ENCODE measurements around the gene GREB1L. TPM values are rescaled to one million over a fixed set of nuclear protein-coding genes. Genes with fewer than 3 reads are reported as not detected.
"Not testable (repeated sequence)": the region's sequence is repeated elsewhere in the genome, so short reads cannot be mapped to it uniquely, and the experiment has no call there.

The GREB1L gene
- polyA plus RNA-seq, 1 donor from 2014 or later: 0.05 TPM

DNA sequence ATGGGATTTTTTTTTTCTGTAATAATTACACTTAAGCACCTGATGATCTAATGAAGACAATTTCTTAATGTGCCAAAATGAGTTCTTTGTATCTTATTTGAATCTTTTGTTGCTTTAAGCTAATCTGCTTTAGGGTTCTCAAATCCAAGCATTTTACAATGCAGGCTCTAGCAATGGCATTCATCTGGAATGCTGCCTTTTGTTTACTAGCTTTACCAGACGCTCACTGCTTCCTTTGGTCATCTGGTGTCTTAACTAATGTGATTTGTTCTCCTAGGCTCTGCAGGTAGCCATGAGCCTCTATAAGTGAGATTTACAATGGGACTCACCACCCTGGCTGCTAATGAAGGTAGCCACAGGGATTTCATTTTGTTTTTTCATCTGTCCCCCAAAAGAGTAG, 100.3 kb downstream of the GREB1L start:
- peaks cover 0 to 2% (median 0%) of the 10 kb centered on the region in 3 donors for H3K4me1 Mint-ChIP-seq
- H3K36me3 Mint-ChIP-seq: no peaks in the 10 kb centered on the region
- H3K9me3 Mint-ChIP-seq: peaks cover 0 to 3% (median 2%) of the 10 kb centered on the region in 3 donors
- no peak overlapping the region for H3K4me3 Mint-ChIP-seq
- no peak overlapping the region for H3K27ac Mint-ChIP-seq
- H3K27me3 Mint-ChIP-seq: no peaks in the 10 kb centered on the region

DNA sequence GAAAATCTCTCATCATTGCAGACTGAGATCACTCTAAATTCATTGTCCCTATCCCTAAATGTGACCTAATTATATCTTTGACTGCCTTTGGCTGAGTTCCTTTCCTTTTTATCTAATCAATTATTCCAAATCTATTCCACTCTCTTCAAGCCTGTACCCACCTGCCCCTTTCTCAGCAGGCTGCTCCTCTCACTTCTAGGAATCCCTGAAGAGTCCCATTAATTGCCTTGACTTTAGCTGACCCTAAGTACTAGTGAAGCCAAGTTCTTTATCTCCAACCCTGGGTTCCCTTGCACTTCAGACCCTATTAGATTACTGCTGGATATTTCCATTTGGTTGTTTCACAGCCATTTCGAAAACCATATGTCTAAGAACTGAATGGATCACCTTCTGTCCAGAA, 102.8 kb downstream of the GREB1L start:
- Mint-ChIP-seq H3K9me3 (peaks cover 0 to 2% (median 2%) of the 10 kb centered on the region in 3 donors), H3K27me3 (no peaks in the 10 kb centered on the region), H3K4me3 (no peak overlapping the region), H3K36me3 (no peaks in the 10 kb centered on the region), H3K27ac (no peak overlapping the region), H3K4me1 (peaks cover 0 to 2% (median 0%) of the 10 kb centered on the region in 3 donors)

DNA sequence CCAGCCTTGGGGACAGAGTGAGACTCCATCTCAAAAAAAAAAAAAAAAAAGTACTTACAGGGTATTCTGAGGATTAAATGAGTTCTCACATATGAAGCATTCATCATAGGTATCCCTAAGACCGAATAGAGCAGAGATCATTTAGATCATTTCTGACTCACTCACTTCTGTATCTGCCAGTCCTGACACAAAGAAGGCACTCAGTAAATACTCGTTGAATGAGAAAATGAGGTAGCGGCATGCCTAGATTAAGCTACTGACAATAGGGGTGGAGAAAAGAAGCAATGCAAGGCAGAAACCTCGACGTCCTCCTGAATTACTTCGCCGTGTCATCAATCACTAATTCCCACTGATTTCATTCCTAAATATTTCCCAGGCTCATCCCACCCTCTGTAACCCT, 103.8 kb downstream of the GREB1L start:
- Mint-ChIP-seq H3K4me1 (peaks cover 0 to 2% (median 0%) of the 10 kb centered on the region in 3 donors), H3K27me3 (no peaks in the 10 kb centered on the region), H3K36me3 (no peaks in the 10 kb centered on the region), H3K27ac (no peak overlapping the region), H3K4me3 (no peak overlapping the region), H3K9me3 (peaks cover 0 to 2% (median 2%) of the 10 kb centered on the region in 3 donors)

DNA sequence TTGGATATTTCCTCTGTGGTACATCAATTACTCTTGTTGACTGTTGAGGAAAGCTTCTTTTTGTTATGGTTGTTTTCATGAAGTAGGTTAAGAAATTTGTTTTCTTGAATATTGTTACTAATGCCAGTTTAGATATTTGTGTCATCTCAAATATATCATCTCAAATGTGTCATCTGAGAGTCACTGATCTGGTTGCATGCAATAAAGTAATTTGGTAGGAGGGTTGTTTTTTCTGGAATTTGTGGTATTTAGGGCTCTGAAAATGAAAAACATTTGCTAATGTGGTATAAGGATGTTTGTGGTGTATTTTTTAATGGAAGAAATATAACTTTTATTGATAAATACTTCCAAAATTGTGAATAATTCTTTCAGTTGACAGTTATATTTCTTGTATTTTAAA, 117.7 kb downstream of the GREB1L start:
- Mint-ChIP-seq H3K36me3 (no peaks in the 10 kb centered on the region), H3K9me3 (peaks cover 0 to 5% (median 0%) of the 10 kb centered on the region in 3 donors), H3K27me3 (peaks cover 1% of the 10 kb centered on the region), H3K4me1 (no peaks in the 10 kb centered on the region), H3K27ac (no peak overlapping the region), H3K4me3 (no peak overlapping the region)

DNA sequence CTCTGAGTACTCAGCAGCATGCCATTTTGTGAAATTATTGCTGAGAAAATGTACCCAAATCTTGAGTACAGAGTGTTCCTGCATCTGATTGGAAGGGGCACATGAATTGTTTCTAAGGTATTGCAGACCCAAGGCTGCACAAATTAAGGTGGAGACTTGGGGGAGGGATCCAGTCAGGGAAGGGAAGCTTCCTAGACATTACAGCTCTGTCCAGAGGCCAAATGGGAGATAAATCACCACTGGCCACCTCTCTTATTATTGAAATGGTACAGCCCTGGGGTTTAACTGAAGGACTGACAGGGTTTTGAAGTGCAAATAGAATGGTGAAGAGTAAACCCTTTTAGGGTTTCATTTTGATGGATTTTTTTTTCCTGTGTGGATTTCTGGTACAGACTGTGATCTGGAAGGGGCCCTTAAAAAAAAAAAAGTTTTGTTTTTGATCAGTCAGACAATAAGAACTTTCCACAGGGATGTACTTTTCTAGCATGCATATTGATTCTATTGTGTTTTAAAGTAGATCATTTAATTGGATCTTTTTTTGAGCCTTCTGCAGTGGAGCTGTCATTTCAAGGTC, 119.4 kb downstream of the GREB1L start:
- Mint-ChIP-seq H3K4me3 (no peak overlapping the region), H3K27me3 (peaks cover 1% of the 10 kb centered on the region), H3K36me3 (no peaks in the 10 kb centered on the region), H3K27ac (no peak overlapping the region), H3K4me1 (no peaks in the 10 kb centered on the region), H3K9me3 (peaks cover 0 to 3% (median 0%) of the 10 kb centered on the region in 3 donors)

DNA sequence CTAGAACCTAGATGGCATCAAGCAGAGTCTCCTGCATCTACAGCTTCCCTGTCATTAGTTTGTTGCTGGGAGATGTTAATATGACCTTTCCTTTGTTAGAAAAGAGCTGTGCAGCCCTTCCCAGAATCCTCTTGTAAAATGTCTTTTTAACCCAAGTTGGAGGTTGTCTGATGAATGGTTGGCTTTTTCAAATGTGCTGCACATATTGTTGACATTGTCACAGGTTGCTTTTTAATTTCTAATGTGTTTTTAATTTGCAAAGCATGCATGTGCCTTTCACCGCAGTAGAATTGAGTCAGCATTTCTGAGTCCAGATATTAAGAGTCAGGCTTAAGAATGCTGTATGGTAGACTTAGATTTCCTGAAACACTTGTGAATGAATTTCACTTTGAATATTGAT, 120.8 kb downstream of the GREB1L start:
- no peaks in the 10 kb centered on the region for H3K4me1 Mint-ChIP-seq
- no peaks in the 10 kb centered on the region for H3K9me3 Mint-ChIP-seq
- no peaks in the 10 kb centered on the region for H3K27me3 Mint-ChIP-seq
- no peaks in the 10 kb centered on the region for H3K36me3 Mint-ChIP-seq
- H3K4me3 Mint-ChIP-seq: no peak overlapping the region
- H3K27ac Mint-ChIP-seq: no peak overlapping the region

DNA sequence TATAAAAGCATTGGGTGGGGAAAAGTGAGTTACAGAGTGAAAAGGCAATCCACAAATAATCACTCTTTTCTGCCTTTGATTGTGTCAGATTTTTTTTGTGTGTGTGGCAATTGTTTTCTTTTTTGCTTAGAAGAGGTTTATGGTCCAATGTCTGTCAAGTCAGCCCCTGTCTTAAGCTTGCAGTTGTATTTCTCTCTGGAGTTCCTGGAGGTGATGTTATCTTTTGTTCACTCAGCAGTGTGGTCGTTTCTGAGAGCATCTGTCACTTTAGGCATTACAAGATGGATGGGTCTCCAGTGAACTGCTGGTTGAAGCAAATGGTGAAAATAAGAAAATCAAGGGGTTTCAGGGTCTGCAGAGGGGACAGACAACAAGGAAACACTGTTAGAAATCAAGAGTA, 121.3 kb downstream of the GREB1L start:
- no peaks in the 10 kb centered on the region for H3K36me3 Mint-ChIP-seq

DNA sequence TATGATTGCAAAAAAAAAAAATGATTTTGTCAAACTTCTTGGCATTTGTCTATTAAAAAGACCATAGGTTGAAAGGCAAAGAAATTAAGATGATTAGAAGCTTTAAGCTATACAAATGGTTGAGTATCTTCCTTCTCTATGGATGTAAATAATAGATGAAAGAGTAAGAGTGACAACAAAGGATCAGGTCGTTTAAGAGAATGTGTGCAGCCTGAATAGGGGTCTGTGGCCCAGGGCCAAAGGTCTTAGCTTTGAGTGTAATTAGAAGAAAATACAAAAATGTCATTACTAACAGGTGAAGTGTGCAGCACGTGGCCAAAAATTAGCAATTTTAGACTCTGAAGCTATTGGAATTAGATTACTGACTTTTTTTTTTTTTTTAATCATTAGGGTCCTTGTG, 122.4 kb downstream of the GREB1L start:
- Mint-ChIP-seq H3K27me3 (no peaks in the 10 kb centered on the region), H3K9me3 (no peaks in the 10 kb centered on the region), H3K27ac (no peak overlapping the region), H3K4me1 (no peaks in the 10 kb centered on the region), H3K36me3 (no peaks in the 10 kb centered on the region), H3K4me3 (no peak overlapping the region)

More for the DNA sequence above, 121.3 kb downstream of the GREB1L start:
- H3K27me3 Mint-ChIP-seq: no peaks in the 10 kb centered on the region
- H3K4me3 Mint-ChIP-seq: no peak overlapping the region
- no peak overlapping the region for H3K27ac Mint-ChIP-seq
- no peaks in the 10 kb centered on the region for H3K9me3 Mint-ChIP-seq
- H3K4me1 Mint-ChIP-seq: no peaks in the 10 kb centered on the region

DNA sequence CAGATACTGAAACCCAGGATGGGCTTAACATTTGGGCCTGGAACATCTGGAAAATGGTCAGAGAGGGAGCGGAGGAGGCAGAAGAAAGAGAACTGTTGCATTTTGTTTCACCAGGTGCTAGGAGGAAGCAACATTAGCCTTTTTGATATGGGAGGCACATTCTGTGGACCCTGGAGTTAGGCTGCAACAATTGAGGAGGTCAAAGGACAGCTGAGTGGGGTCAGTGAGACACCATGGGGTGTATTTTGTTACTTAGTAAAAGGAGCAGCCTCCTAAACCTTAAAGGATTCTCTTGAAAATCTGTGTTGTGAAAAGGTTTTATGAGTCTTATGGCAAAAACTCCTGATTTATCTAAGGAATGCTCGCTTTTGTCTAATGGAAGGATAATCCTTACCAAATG, 124.9 kb downstream of the GREB1L start:
- no peak overlapping the region for H3K27ac Mint-ChIP-seq
- H3K27me3 Mint-ChIP-seq: no peaks in the 10 kb centered on the region
- H3K4me1 Mint-ChIP-seq: no peaks in the 10 kb centered on the region
- H3K4me3 Mint-ChIP-seq: no peak overlapping the region
- H3K9me3 Mint-ChIP-seq: no peaks in the 10 kb centered on the region
- H3K36me3 Mint-ChIP-seq: no peaks in the 10 kb centered on the region

DNA sequence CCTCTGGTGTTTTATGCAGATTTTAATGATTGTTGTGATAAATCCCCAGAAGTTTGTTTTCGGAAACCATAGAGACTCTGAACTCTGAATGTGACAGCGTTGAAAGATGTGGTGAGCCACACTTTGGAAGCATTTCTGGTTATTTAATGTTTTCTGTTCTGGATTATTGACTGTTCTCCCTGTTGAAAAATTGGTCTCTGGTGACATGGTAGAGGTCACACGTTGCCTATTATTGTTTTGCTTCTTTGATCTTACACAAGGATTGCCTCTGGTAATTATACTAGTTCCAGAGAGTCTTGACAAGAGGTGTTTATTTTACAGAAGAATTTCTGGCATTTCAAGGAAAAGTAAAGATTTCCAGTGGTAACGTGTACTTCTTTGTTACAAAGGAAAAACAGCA, 127.1 kb downstream of the GREB1L start:
- Mint-ChIP-seq H3K36me3 (no peaks in the 10 kb centered on the region), H3K4me3 (no peak overlapping the region), H3K27me3 (no peaks in the 10 kb centered on the region), H3K9me3 (peaks cover 0 to 2% (median 0%) of the 10 kb centered on the region in 3 donors), H3K4me1 (no peaks in the 10 kb centered on the region), H3K27ac (no peak overlapping the region)

DNA sequence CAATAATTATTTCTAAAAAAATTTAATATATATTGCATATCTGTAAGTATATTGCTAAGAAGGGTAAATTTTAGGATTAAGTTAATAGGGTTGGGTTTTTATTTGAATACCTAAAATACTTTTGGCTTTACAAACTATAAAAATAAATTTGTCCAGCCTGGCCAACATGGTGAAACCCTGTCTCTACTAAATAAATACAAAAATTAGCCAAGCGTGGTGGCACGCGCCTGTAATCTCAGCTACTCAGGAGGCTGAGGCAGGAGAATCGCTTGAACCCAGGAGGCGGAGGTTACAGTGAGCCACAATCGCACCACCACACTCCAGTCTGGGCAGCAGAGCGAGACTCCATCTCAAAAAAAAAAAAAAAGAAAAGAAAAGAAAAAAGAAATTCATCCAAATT, 127.6 kb downstream of the GREB1L start:
- H3K4me3 Mint-ChIP-seq, H3K4me1 Mint-ChIP-seq, H3K9me3 Mint-ChIP-seq, H3K36me3 Mint-ChIP-seq, H3K27ac Mint-ChIP-seq, H3K27me3 Mint-ChIP-seq: not testable (repeated sequence)

DNA sequence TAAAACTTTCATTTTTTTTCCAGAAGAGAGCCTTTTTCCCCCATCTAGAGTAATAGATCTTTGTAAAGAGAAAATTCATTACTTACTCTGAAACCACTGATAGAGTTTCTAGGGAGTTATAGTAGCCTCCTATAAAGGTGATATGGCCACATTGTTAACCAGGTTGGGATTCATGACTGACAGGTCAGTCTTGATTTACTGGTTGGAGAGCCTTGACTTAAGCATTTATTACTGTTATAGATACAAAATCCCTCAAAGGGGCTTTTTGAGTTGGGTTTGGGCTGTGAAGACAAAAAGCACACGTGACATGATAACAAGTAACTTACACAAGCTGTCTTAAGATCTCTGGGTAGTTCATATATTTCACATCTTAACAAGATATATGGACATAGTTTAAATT, 141.0 kb downstream of the GREB1L start:
- Mint-ChIP-seq H3K27ac (no peak overlapping the region), H3K4me3 (no peak overlapping the region), H3K9me3 (no peaks in the 10 kb centered on the region), H3K27me3 (peaks cover 3% of the 10 kb centered on the region), H3K4me1 (no peaks in the 10 kb centered on the region), H3K36me3 (no peaks in the 10 kb centered on the region)

DNA sequence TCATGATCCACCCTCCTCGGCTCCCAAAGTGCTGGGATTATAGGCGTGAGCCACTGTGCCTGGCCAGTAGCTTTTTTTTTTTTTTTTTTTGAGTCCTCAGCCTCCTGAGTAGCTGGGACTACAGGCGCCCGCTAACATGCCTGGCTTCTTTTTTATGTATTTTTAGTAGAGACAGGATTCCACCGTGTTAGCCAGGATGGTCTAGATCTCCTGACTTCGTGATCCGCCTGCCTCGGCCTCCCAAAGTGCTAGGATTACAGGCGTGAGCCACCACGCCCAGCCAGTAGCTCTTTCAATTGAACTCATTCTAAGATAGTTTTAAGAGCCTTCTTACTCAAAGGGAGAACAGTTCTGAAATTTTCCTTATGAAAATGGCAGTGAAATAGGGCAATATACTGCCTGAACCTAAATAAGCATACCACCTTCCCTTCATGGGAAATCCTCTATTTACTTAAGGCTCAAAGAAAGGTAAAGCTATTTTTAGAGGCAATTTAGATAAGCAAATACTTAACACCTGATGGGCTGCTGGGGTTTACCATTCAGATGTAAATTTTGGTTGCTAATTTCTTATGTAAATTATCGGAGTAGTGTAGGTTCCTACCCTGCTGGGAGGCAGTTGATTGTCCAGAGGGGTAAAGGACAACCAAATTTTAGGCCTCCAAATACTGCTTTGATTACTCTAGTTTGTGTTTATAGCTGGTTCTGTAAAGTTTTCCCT, 144.7 kb downstream of the GREB1L start:
- Mint-ChIP-seq H3K36me3 (no peaks in the 10 kb centered on the region), H3K9me3 (no peaks in the 10 kb centered on the region), H3K4me3 (no peak overlapping the region), H3K4me1 (no peaks in the 10 kb centered on the region), H3K27ac (no peak overlapping the region), H3K27me3 (peaks cover 5% of the 10 kb centered on the region)

DNA sequence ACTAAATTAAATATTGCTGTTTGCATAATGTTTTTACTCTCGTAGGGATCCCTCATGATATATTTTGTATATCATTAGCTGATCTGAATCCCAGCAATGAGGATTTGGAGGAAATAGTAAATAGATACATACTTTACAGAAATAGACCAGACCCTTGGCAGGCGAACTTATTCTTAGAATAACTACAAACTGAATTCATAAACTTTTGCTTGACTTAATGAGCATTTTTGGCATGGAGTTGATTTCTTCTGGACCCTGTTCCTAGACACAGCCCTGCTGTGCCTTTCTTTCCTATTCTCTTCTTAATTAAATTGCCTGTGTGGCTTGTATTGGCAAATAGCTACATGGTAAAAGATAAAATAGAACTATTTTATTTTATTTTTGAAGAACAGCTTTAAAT, 145.9 kb downstream of the GREB1L start:
- Mint-ChIP-seq H3K9me3 (no peaks in the 10 kb centered on the region), H3K36me3 (no peaks in the 10 kb centered on the region), H3K27me3 (peaks cover 7% of the 10 kb centered on the region), H3K4me3 (no peak overlapping the region), H3K27ac (no peak overlapping the region), H3K4me1 (no peaks in the 10 kb centered on the region)

DNA sequence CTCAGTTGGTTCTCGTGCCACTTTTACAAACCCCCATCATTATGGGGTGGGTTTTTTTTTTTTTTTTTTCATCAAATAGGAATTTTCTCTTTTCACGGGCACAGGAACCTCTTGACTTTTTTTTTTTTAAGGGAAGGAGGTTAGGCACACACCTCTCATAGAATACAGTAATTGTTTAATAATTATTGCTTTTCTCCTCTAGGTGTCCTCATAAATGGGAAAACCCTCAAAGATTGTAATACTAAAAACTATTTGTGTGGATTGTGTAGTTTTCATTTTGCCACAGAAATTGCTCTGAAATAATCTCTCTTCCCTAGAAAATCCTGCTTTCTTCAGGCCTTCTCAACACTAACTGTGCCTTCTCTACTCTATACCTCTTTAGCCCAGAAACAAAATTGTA, 147.3 kb downstream of the GREB1L start:
- Mint-ChIP-seq H3K4me3 (no peak overlapping the region), H3K9me3 (no peaks in the 10 kb centered on the region), H3K27me3 (peaks cover 7% of the 10 kb centered on the region), H3K36me3 (no peaks in the 10 kb centered on the region), H3K4me1 (no peaks in the 10 kb centered on the region), H3K27ac (no peak overlapping the region)

DNA sequence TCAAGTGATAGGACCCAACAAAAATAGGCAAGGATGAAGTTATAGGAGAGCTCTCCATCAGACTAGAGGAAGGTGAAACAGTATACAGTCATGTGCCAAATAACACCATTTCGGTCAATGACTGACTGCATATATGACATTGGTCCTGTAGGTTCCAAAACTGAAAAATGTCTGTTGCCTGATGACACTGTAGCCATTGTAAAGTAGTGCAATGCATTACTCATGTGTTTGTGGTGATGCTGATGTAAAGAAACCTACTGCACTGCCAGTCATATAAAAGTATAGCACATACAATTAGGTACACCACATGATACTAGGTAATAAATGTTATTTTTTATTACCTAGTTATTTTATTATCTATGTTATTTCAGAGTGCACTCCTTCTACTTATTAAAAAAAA, 147.9 kb downstream of the GREB1L start:
- no peaks in the 10 kb centered on the region for H3K4me1 Mint-ChIP-seq
- no peaks in the 10 kb centered on the region for H3K9me3 Mint-ChIP-seq
- H3K27me3 Mint-ChIP-seq: peaks cover 6% of the 10 kb centered on the region
- no peak overlapping the region for H3K4me3 Mint-ChIP-seq
- H3K27ac Mint-ChIP-seq: no peak overlapping the region
- no peaks in the 10 kb centered on the region for H3K36me3 Mint-ChIP-seq
